CD14-positive monocyte (primary cell): Measurements from ENCODE around the gene DISP1. TPM values are rescaled to one million over a fixed set of nuclear protein-coding genes. Genes with fewer than 3 reads are reported as not detected.

Experiments used
- DNase-seq, 3 donors: peaks; one replicate each; pipeline ENCODE4 v3.0.0-alpha.2; 2011 to 2022
- H2AFZ ChIP-seq: 2 replicates; pipeline ENCODE4 v1.6.0; 2012; ENCODE audit warnings: mild to moderate bottlenecking, low read depth, low read length, inconsistent platforms; ENCODE audit not compliant: insufficient read depth, poor library complexity, severe bottlenecking
- H3K27ac ChIP-seq, 2 donors: 1 replicate in 1 of 2; 2 replicates in 1 of 2; pipeline ENCODE4 v1.5.1; 2012 to 2013; ENCODE audit warnings: low read length in 2 of 2, control low read depth in 1 of 2, inconsistent platforms in 1 of 2, low read depth in 1 of 2, mild to moderate bottlenecking in 1 of 2
- H3K27me3 ChIP-seq, 2 donors: one replicate each; pipeline versions ENCODE4 v1.6.0 to v1.6.1; 2011 to 2013; ENCODE audit warnings: low read length in 2 of 2; ENCODE audit not compliant: control insufficient read depth in 2 of 2, insufficient read depth in 2 of 2
- H3K36me3 ChIP-seq, 2 donors: replicated peaks in 1 of 2; 1 replicate in 1 of 2; 2 replicates in 1 of 2; pipeline versions ENCODE4 v1.5.1 to v1.6.1; 2012 to 2013; ENCODE audit warnings: low read length in 2 of 2, control low read depth in 1 of 2, inconsistent platforms in 1 of 2, mild to moderate bottlenecking in 1 of 2; ENCODE audit not compliant: insufficient read depth in 2 of 2, control insufficient read depth in 1 of 2
- H3K4me1 ChIP-seq, 2 donors: 1 replicate in 1 of 2; 2 replicates in 1 of 2; pipeline versions ENCODE4 v1.5.1 to v1.6.1; 2012 to 2013; ENCODE audit warnings: low read length in 2 of 2, control low read depth in 1 of 2, inconsistent platforms in 1 of 2, mild to moderate bottlenecking in 1 of 2, moderate library complexity in 1 of 2; ENCODE audit not compliant: insufficient read depth in 2 of 2, control insufficient read depth in 1 of 2
- H3K4me2 ChIP-seq: replicated peaks from 2 replicates; pipeline ENCODE3; 2012; ENCODE audit warnings: low read length, moderate library complexity, mild to moderate bottlenecking; ENCODE audit not compliant: poor library complexity, severe bottlenecking; ENCODE audit errors: extremely low read depth
- H3K4me3 ChIP-seq, 3 experiments: fragments of 200-600 bp in 1 of 3; sonication (generic) in 1 of 3; replicated peaks in 1 of 3; 1 replicate in 2 of 3; 2 replicates in 1 of 3; pipeline ENCODE4 v1.5.1; 2011 to 2013; ENCODE audit warnings: low read length in 3 of 3, mild to moderate bottlenecking in 3 of 3, control low read depth in 2 of 3, low read depth in 2 of 3, inconsistent platforms in 1 of 3, moderate library complexity in 1 of 3
- H3K79me2 ChIP-seq: 2 replicates; pipeline ENCODE4 v1.6.0; 2012; ENCODE audit warnings: mild to moderate bottlenecking, control low read depth, inconsistent platforms, low read length, moderate library complexity; ENCODE audit not compliant: insufficient read depth
- H3K9ac ChIP-seq: 2 replicates; pipeline ENCODE4 v1.6.0; 2017; ENCODE audit warnings: low read length, mild to moderate bottlenecking; ENCODE audit not compliant: insufficient read depth, poor library complexity, severe bottlenecking
- H3K9me3 ChIP-seq, 2 donors: replicated peaks in 1 of 2; 1 replicate in 1 of 2; 2 replicates in 1 of 2; pipeline versions ENCODE4 v1.5.1 to v1.6.1; 2012 to 2013; ENCODE audit warnings: low read length in 2 of 2, control low read depth in 1 of 2; ENCODE audit not compliant: control insufficient read depth in 1 of 2, insufficient read depth in 1 of 2
- H4K20me1 ChIP-seq: 2 replicates; pipeline ENCODE4 v1.6.0; 2012; ENCODE audit warnings: mild to moderate bottlenecking, low read length, control low read depth, moderate library complexity; ENCODE audit not compliant: insufficient read depth
- H3K27ac Mint-ChIP-seq, 7 donors: one replicate each; pipeline ENCODE4 v1.8.0; 2020; ENCODE audit warnings: mild to moderate bottlenecking in 7 of 7, mixed read lengths in 7 of 7, moderate library complexity in 6 of 7, inconsistent platforms in 2 of 7
- H3K27me3 Mint-ChIP-seq, 3 donors: one replicate each; pipeline ENCODE4 v1.8.0; 2021 to 2022; ENCODE audit warnings: low read depth in 3 of 3, mild to moderate bottlenecking in 3 of 3, mixed read lengths in 3 of 3, moderate library complexity in 3 of 3, inconsistent platforms in 1 of 3
- H3K36me3 Mint-ChIP-seq, 2 donors: one replicate each; pipeline ENCODE4 v1.8.0; 2020; ENCODE audit warnings: mixed read lengths in 2 of 2, inconsistent platforms in 1 of 2, mild to moderate bottlenecking in 1 of 2
- H3K4me1 Mint-ChIP-seq: one replicate; pipeline ENCODE4 v1.8.0; 2020; ENCODE audit warnings: mild to moderate bottlenecking, mixed read lengths
- H3K4me3 Mint-ChIP-seq, 2 donors: one replicate each; pipeline ENCODE4 v1.8.0; 2020; ENCODE audit warnings: mild to moderate bottlenecking in 2 of 2, mixed read lengths in 2 of 2, moderate library complexity in 1 of 2
- H3K9me3 Mint-ChIP-seq, 7 donors: one replicate each; pipeline ENCODE4 v1.8.0; 2020 to 2022; ENCODE audit warnings: mixed read lengths in 7 of 7, mild to moderate bottlenecking in 6 of 7, moderate library complexity in 6 of 7, inconsistent platforms in 2 of 7
- CTCF ChIP-seq: fragments of 200-600 bp; IDR thresholded peaks from one replicate; pipeline ENCODE4 v1.8.0; 2022; ENCODE audit warnings: antibody characterized with exemption, mild to moderate bottlenecking
- WGBS: methylation state at CpG from one replicate; pipeline ENCODE4 v1.1.5; 2013; ENCODE audit warnings: missing lambda C conversion rate; ENCODE audit not compliant: insufficient coverage; 5-methylcytosine and 5-hydroxymethylcytosine counted together
- intact Hi-C, 2 donors: fragments of 100-400 bp; cut with micrococcal nuclease; formaldehyde crosslinking; loops; one replicate each; pipeline versions ENCODE4 v1.15.0 to v1.15.1; 2023
- polyA minus RNA-seq: library from RNA; depleted of rRNA, polyadenylated mRNA; stranded (reverse); fragments of >200 nt; gene quantifications from 2 replicates; pipeline ENCODE4 v1.2.3, GENCODE V29; 2012
- polyA plus RNA-seq, 3 donors: library from polyadenylated mRNA; depleted of rRNA in 1 of 3; unstranded in 2 of 3; stranded (reverse) in 1 of 3; fragments of 300-500 nt in 2 of 3; fragments of >200 nt in 1 of 3; fragmentation: Illumina TruSeq in 2 of 3; gene quantifications; 1 replicate in 2 of 3; 2 replicates in 1 of 3; pipeline ENCODE4 v1.2.3, GENCODE V29; 2012 to 2021
- total RNA-seq, 12 experiments: library from RNA in 1 of 12; stranded (reverse) in 1 of 12; fragments of 120-200 nt in 1 of 12; gene quantifications; one replicate each; pipeline ENCODE4 v1.2.4 and lab custom pipeline; 2013 to 2026; ENCODE audit warnings: mixed read lengths in 6 of 12, inconsistent platforms in 1 of 12

Gene DISP1
- 1.3 TPM for total RNA-seq (2013)
- polyA plus RNA-seq: 1 to 10 TPM in 1 of 3 donors, under 1 TPM in 2; 0.34 to 2.1 (median 0.61) TPM
- polyA minus RNA-seq: 0.55 and 1.8 TPM in 2 replicates
- 1.8 to 10.5 (median 6.0) reads per million in 11 experiments for total RNA-seq (lab: John Stamatoyannopoulos, UW)

- H3K9ac ChIP-seq: peak within 1 kb of the TSS; percentile 80
- peak within 1 kb of the TSS; percentile 98 for H2AFZ ChIP-seq
- intact Hi-C loops: no loop called here
- no peaks in the 10 kb centered on the region for H3K9me3 ChIP-seq
- Mint-ChIP-seq H3K4me3 (peak within 1 kb of the TSS; percentile 91 to 97), H3K4me1 (peaks cover 18% of the 10 kb centered on the region), H3K36me3 (peaks cover 0 to 4% of the 10 kb centered on the region in 2 donors), H3K27ac (peak within 1 kb of the TSS; percentile 79 to 95 (median 89)), H3K27me3 (peaks cover 0 to 7% (median 1%) of the 10 kb centered on the region in 3 donors), H3K9me3 (peaks cover 0 to 2% (median 0%) of the 10 kb centered on the region in 7 donors)
- no peak for TF ChIP-seq CTCF
- 1% methylated on average over 63 of the region's 67 CpGs for WGBS
- H3K4me3 ChIP-seq: peak within 1 kb of the TSS; percentile 85 to 93 (median 90)
- DNase-seq: peak; percentile 68 to 87 (median 82)
- H4K20me1 ChIP-seq: no peaks in the 10 kb centered on the region
- H3K27ac ChIP-seq: peak within 1 kb of the TSS; percentile 80 to 84
- peak within 1 kb of the TSS; percentile 94 for H3K4me2 ChIP-seq
- no peaks in the 10 kb centered on the region for H3K79me2 ChIP-seq
- no peaks in the 10 kb centered on the region for H3K27me3 ChIP-seq
- H3K4me1 ChIP-seq: peaks cover 13 to 15% of the 10 kb centered on the region in 2 donors
- no peaks in the 10 kb centered on the region for H3K36me3 ChIP-seq
Observed at GRCh38 chr1:222814536-222815439, at the start of gene DISP1. Gene DISP1 (plus strand): TSS chr1:222815039. CDS start chr1:222942824, 127,785 bp downstream.

GRCh38 chr1:222767152-222767571 lies 47.7 kb upstream of the DISP1 start:
- H3K4me3 ChIP-seq: no peak overlapping the region
- H3K27me3 ChIP-seq: no peaks in the 10 kb centered on the region
- H3K9ac ChIP-seq: no peak overlapping the region
- H3K4me2 ChIP-seq: no peak overlapping the region
- 71% methylated on average over 4 of the region's 5 CpGs for WGBS
- peaks cover 14% of the 10 kb centered on the region for H3K4me1 Mint-ChIP-seq
- H3K27ac Mint-ChIP-seq: no peak overlapping the region
- H3K27me3 Mint-ChIP-seq: no peaks in the 10 kb centered on the region
- H3K79me2 ChIP-seq: no peaks in the 10 kb centered on the region
- H3K9me3 ChIP-seq: peaks cover 6 to 11% of the 10 kb centered on the region in 2 donors
- H3K4me3 Mint-ChIP-seq: no peak overlapping the region
- H2AFZ ChIP-seq: no peak overlapping the region
- TF ChIP-seq CTCF: no peak
- intact Hi-C loops: no loop called here
- H3K9me3 Mint-ChIP-seq: peaks cover 11 to 18% (median 13%) of the 10 kb centered on the region in 7 donors
- no peak overlapping the region for H3K27ac ChIP-seq
- H3K4me1 ChIP-seq: peaks cover 10 to 11% of the 10 kb centered on the region in 2 donors
- no peak for DNase-seq
- no peaks in the 10 kb centered on the region for H4K20me1 ChIP-seq
- peaks cover 0 to 8% of the 10 kb centered on the region in 2 donors for H3K36me3 Mint-ChIP-seq
- H3K36me3 ChIP-seq: no peaks in the 10 kb centered on the region
